Activated naive CD8-positive, alpha-beta T cell treated with anti-CD3 and anti-CD28 coated beads, Interleukin-2, amount 10 ng/mL, durations not matched to agents 7 days and 5 days (primary cell): ENCODE results near the gene STEAP1B. TPM values are rescaled to one million over a fixed set of nuclear protein-coding genes. Genes with fewer than 3 reads are reported as not detected.
"Not testable (repeated sequence)": the region's sequence is repeated elsewhere in the genome, so short reads cannot be mapped to it uniquely, and the experiment has no call there.

Experiments
- ATAC-seq: fragments of 150-1000 bp; cut with Tn5 transposase; one replicate; pipeline ENCODE4 v1.10.0; 2021; ENCODE audit warnings: low read depth, moderate library complexity
- POLR2A ChIA-PET: fragments of 350-600 bp; sonication (Branson Sonifier 250); formaldehyde crosslinking; loops from one replicate; lab custom pipeline; 2021; ENCODE audit warnings: antibody characterized with exemption; lab: Charles Lee
- DNase-seq: peaks from one replicate; pipeline ENCODE4 v3.0.0; 2021
- H3K27ac Mint-ChIP-seq: one replicate; pipeline ENCODE4 v1.8.0; 2022; ENCODE audit warnings: mild to moderate bottlenecking, mixed read lengths
- H3K27me3 Mint-ChIP-seq: one replicate; pipeline ENCODE4 v1.8.0; 2022; ENCODE audit warnings: mild to moderate bottlenecking, moderate library complexity, mixed read lengths
- H3K36me3 Mint-ChIP-seq: one replicate; pipeline ENCODE4 v1.8.0; 2021; ENCODE audit warnings: mild to moderate bottlenecking, mixed read lengths
- H3K4me1 Mint-ChIP-seq: one replicate; pipeline ENCODE4 v1.8.0; 2021; ENCODE audit warnings: mixed read lengths
- H3K4me3 Mint-ChIP-seq: one replicate; pipeline ENCODE4 v1.8.0; 2022; ENCODE audit warnings: mild to moderate bottlenecking, moderate library complexity, mixed read lengths
- H3K9me3 Mint-ChIP-seq: one replicate; pipeline ENCODE4 v1.8.0; 2021; ENCODE audit warnings: mixed read lengths
- total RNA-seq, 2 experiments: library from RNA; stranded (reverse); gene quantifications; one replicate each; pipeline ENCODE4 v1.2.3, GENCODE V29; 2021

The STEAP1B gene
- total RNA-seq, 2 experiments from 2014 or later = 0.19 TPM; not detected in 1

GRCh38 chr7:22464299-22464698 is 35.7 kb downstream of the STEAP1B start:
- no peak for ATAC-seq
- Mint-ChIP-seq H3K4me3 (no peak overlapping the region), H3K27ac (no peak overlapping the region), H3K4me1 (no peaks in the 10 kb centered on the region), H3K36me3 (no peaks in the 10 kb centered on the region), H3K27me3 (peaks cover 7% of the 10 kb centered on the region), H3K9me3 (no peaks in the 10 kb centered on the region)
- POLR2A ChIA-PET = no interaction called here
- no peak for DNase-seq

GRCh38 chr7:22460363-22460988 is 39.5 kb downstream of the STEAP1B start:
- no peak overlapping the region for H3K27ac Mint-ChIP-seq
- no peak overlapping the region for H3K4me3 Mint-ChIP-seq
- H3K4me1 Mint-ChIP-seq = no peaks in the 10 kb centered on the region
- peaks cover 2% of the 10 kb centered on the region for H3K27me3 Mint-ChIP-seq
- no peak for ATAC-seq
- POLR2A ChIA-PET = no interaction called here
- no peaks in the 10 kb centered on the region for H3K9me3 Mint-ChIP-seq
- no peak for DNase-seq
- no peaks in the 10 kb centered on the region for H3K36me3 Mint-ChIP-seq

GRCh38 chr7:22457471-22457870 is 42.5 kb downstream of the STEAP1B start:
- no peak overlapping the region for H3K4me3 Mint-ChIP-seq
- H3K36me3 Mint-ChIP-seq = no peaks in the 10 kb centered on the region
- H3K9me3 Mint-ChIP-seq = no peaks in the 10 kb centered on the region
- POLR2A ChIA-PET = no interaction called here
- peaks cover 18% of the 10 kb centered on the region for H3K27me3 Mint-ChIP-seq
- DNase-seq (no peak), ATAC-seq (no peak)
- H3K27ac Mint-ChIP-seq = no peak overlapping the region
- peaks cover 3% of the 10 kb centered on the region for H3K4me1 Mint-ChIP-seq

GRCh38 chr7:22454446-22454845 is 45.5 kb downstream of the STEAP1B start:
- POLR2A ChIA-PET = no interaction called here
- ATAC-seq (no peak), DNase-seq (no peak)
- Mint-ChIP-seq H3K36me3 (no peaks in the 10 kb centered on the region), H3K4me3 (no peak overlapping the region), H3K9me3 (no peaks in the 10 kb centered on the region), H3K27me3 (peaks cover 43% of the 10 kb centered on the region), H3K27ac (no peak overlapping the region), H3K4me1 (peaks cover 5% of the 10 kb centered on the region)

GRCh38 chr7:22452960-22453558 is 46.9 kb downstream of the STEAP1B start:
- no peak for ATAC-seq
- H3K27me3 Mint-ChIP-seq = peaks cover 43% of the 10 kb centered on the region

GRCh38 chr7:22452142-22452959 is 47.6 kb downstream of the STEAP1B start:
- POLR2A ChIA-PET = no interaction called here
- ATAC-seq (no peak), DNase-seq (peak; percentile 45)
- H3K27me3 Mint-ChIP-seq = peaks cover 41% of the 10 kb centered on the region
- H3K36me3 Mint-ChIP-seq = no peaks in the 10 kb centered on the region
- no peak overlapping the region for H3K27ac Mint-ChIP-seq
- peaks cover 8% of the 10 kb centered on the region for H3K4me1 Mint-ChIP-seq
- peak overlapping the region; percentile 31 for H3K4me3 Mint-ChIP-seq
- H3K9me3 Mint-ChIP-seq = no peaks in the 10 kb centered on the region

More at GRCh38 chr7:22452960-22453558, 46.9 kb downstream of the STEAP1B start:
- Mint-ChIP-seq H3K9me3 (no peaks in the 10 kb centered on the region), H3K27ac (no peak overlapping the region), H3K4me1 (peaks cover 5% of the 10 kb centered on the region), H3K36me3 (no peaks in the 10 kb centered on the region), H3K4me3 (no peak overlapping the region)
- DNase-seq = no peak
- POLR2A ChIA-PET = no interaction called here

- H3K4me1 Mint-ChIP-seq = peaks cover 11% of the 10 kb centered on the region
- H3K36me3 Mint-ChIP-seq, H3K4me3 Mint-ChIP-seq, ATAC-seq, DNase-seq, H3K27ac Mint-ChIP-seq, H3K9me3 Mint-ChIP-seq, POLR2A ChIA-PET: not testable (repeated sequence)
- H3K27me3 Mint-ChIP-seq = peaks cover 41% of the 10 kb centered on the region
Observed at GRCh38 chr7:22450013-22450412, 50.0 kb downstream of the STEAP1B start.

GRCh38 chr7:22447762-22448161 is 52.2 kb downstream of the STEAP1B start:
- H3K27ac Mint-ChIP-seq = no peak overlapping the region
- H3K4me1 Mint-ChIP-seq = peaks cover 10% of the 10 kb centered on the region
- POLR2A ChIA-PET = no interaction called here
- no peaks in the 10 kb centered on the region for H3K36me3 Mint-ChIP-seq
- no peaks in the 10 kb centered on the region for H3K9me3 Mint-ChIP-seq
- DNase-seq = no peak
- H3K4me3 Mint-ChIP-seq = no peak overlapping the region
- ATAC-seq = no peak
- peaks cover 28% of the 10 kb centered on the region for H3K27me3 Mint-ChIP-seq

- Mint-ChIP-seq H3K4me1 (peaks cover 7% of the 10 kb centered on the region), H3K4me3 (no peak overlapping the region), H3K27me3 (peaks cover 21% of the 10 kb centered on the region), H3K9me3 (no peaks in the 10 kb centered on the region), H3K27ac (no peak overlapping the region), H3K36me3 (no peaks in the 10 kb centered on the region)
- DNase-seq = no peak
- POLR2A ChIA-PET = no interaction called here
- no peak for ATAC-seq
Observed at GRCh38 chr7:22447008-22447407, 53.0 kb downstream of the STEAP1B start.

GRCh38 chr7:22445853-22446252 is 54.1 kb downstream of the STEAP1B start:
- DNase-seq = no peak
- POLR2A ChIA-PET = no interaction called here
- H3K27me3 Mint-ChIP-seq = peaks cover 13% of the 10 kb centered on the region

GRCh38 chr7:22445140-22445743 is 54.7 kb downstream of the STEAP1B start:
- POLR2A ChIA-PET = no interaction called here
- no peak for ATAC-seq
- Mint-ChIP-seq H3K27ac (no peak overlapping the region), H3K9me3 (no peaks in the 10 kb centered on the region), H3K36me3 (no peaks in the 10 kb centered on the region), H3K27me3 (peaks cover 7% of the 10 kb centered on the region), H3K4me1 (peaks cover 7% of the 10 kb centered on the region), H3K4me3 (no peak overlapping the region)
- no peak for DNase-seq

More at GRCh38 chr7:22445853-22446252, 54.1 kb downstream of the STEAP1B start:
- H3K36me3 Mint-ChIP-seq = no peaks in the 10 kb centered on the region
- peaks cover 7% of the 10 kb centered on the region for H3K4me1 Mint-ChIP-seq
- ATAC-seq = no peak
- no peaks in the 10 kb centered on the region for H3K9me3 Mint-ChIP-seq
- H3K4me3 Mint-ChIP-seq = no peak overlapping the region
- no peak overlapping the region for H3K27ac Mint-ChIP-seq

- POLR2A ChIA-PET = interaction anchor here (0.6 kb wide), 1 partner anchor 609 kb away, joined by 4 read pairs; no protein-coding TSS in a partner anchor
- H3K4me1 Mint-ChIP-seq = peaks cover 7% of the 10 kb centered on the region
- H3K36me3 Mint-ChIP-seq = no peaks in the 10 kb centered on the region
- no peak overlapping the region for H3K4me3 Mint-ChIP-seq
- H3K9me3 Mint-ChIP-seq = no peaks in the 10 kb centered on the region
- peaks cover 6% of the 10 kb centered on the region for H3K27me3 Mint-ChIP-seq
- ATAC-seq (no peak), DNase-seq (no peak)
- H3K27ac Mint-ChIP-seq = no peak overlapping the region
Observed at GRCh38 chr7:22444181-22444971, 55.6 kb downstream of the STEAP1B start.
